ENCODE data around the gene NTNG2. TPM values are rescaled to one million over a fixed set of nuclear protein-coding genes. Genes with fewer than 3 reads are reported as not detected.
"Not testable (repeated sequence)": the region's sequence is repeated elsewhere in the genome, so short reads cannot be mapped to it uniquely, and the experiment has no call there.

The NTNG2 gene
- total RNA-seq, 1 donor from 2014 or later = 4.0 TPM

DNA sequence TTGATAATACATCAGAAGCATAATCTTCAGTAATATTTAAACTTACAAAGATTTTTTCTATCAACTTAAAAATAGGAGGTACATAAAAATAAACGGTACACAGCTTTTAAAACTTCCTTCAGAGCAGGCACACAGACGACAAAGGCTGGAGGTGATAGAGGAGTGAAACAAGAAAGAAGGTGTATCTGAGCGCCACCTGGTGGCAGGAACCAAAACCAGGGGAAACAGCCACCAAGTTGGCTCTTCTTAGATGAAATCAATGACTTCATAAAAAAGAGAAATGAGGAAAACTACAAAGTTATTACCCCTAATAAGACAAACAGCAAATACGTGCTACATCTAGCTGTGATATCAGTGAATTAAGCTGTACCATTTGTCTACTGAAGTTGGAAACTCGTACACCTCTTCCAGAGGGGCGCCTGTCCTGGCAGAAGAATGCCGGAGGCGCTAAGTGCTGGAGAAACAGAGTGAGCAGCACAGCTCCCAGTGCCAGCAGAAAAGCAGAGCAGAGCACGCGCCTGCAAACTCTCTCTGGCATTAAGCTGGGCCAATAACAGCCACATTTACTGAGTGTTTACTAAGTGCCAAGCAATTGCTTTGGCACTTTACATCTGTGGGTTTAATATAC lies 107.0 kb downstream of the NTNG2 start:
- Mint-ChIP-seq H3K4me1 (ENCODE audit: unreplicated experiment) (no peaks in the 10 kb centered on the region), H3K27me3 (no peaks in the 10 kb centered on the region), H3K27ac (peak overlapping the region; percentile 80), H3K36me3 (peaks cover 26% of the 10 kb centered on the region), H3K4me3 (no peak overlapping the region), H3K9me3 (no peaks in the 10 kb centered on the region)
- DNase-seq (ENCODE audit: extremely low spot score, unreplicated experiment) = peak; percentile 75
- TF ChIP-seq, protein P1, sequence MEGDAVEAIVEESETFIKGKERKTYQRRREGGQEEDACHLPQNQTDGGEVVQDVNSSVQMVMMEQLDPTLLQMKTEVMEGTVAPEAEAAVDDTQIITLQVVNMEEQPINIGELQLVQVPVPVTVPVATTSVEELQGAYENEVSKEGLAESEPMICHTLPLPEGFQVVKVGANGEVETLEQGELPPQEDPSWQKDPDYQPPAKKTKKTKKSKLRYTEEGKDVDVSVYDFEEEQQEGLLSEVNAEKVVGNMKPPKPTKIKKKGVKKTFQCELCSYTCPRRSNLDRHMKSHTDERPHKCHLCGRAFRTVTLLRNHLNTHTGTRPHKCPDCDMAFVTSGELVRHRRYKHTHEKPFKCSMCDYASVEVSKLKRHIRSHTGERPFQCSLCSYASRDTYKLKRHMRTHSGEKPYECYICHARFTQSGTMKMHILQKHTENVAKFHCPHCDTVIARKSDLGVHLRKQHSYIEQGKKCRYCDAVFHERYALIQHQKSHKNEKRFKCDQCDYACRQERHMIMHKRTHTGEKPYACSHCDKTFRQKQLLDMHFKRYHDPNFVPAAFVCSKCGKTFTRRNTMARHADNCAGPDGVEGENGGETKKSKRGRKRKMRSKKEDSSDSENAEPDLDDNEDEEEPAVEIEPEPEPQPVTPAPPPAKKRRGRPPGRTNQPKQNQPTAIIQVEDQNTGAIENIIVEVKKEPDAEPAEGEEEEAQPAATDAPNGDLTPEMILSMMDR (conservative IDR thresholded peaks at IDR 0.05) = peak; percentile 98

DNA sequence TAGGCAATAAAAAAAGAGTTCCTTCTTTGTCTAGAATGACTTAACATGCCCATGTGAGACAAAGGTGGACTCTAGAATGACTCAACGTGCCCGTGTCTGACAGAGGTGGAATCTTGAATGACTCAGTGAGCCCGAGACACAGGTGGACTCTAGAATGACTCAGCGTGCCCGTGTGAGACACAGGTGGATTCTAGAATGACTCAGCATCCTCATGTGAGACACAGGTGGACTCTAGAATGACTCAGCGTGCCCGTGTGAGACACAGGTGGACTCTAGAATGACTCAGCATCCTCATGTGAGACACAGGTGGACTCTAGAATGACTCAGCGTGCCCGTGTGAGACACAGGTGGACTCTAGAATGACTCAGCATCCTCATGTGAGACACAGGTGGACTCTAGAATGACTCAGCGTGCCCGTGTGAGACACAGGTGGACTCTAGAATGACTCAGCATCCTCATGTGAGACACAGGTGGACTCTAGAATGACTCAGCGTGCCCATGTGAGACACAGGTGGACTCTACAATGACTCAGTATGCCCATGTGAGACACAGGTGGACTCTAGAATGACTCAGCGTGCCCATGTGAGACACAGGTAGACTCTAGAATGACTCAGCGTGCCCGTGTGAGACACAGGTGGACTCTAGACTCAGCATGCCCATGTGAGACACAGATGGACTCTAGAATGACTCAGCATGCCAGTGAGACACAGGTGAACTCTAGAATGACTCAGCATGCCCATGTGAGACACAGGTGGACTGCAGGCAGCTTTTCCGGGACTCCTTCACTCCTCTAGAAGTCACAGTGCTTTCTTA lies 108.1 kb downstream of the NTNG2 start:
- H3K27me3 Mint-ChIP-seq; H3K9me3 Mint-ChIP-seq; H3K4me3 Mint-ChIP-seq; H3K4me1 Mint-ChIP-seq (ENCODE audit: unreplicated experiment): not testable (repeated sequence)
- peak overlapping the region; percentile 58 for H3K27ac Mint-ChIP-seq
- H3K36me3 Mint-ChIP-seq = peaks cover 26% of the 10 kb centered on the region
- DNase-seq (ENCODE audit: extremely low spot score, unreplicated experiment) = peak; percentile 8

DNA sequence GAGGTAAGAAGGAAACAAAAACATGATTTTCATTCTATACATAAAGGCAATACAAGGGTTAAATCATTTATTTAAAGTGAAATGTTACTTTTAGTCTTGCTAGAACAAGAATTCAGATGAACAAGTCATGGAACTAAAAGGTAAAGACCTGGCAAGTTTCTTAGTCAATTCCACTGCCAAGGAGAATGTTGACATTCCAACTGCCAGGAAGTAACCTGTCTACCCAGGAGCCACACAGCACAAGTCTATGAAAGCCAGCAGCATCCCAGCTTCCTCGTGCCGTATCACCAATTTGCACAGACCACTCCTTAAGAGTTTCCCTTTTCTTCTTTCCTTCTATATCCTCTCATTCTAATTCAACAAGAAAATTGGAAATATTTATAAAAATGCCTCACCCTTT lies 113.0 kb downstream of the NTNG2 start:
- no peak for DNase-seq (ENCODE audit: extremely low spot score, unreplicated experiment)
- H3K4me3 Mint-ChIP-seq = no peak overlapping the region
- no peaks in the 10 kb centered on the region for H3K4me1 Mint-ChIP-seq (ENCODE audit: unreplicated experiment)
- H3K27me3 Mint-ChIP-seq = no peaks in the 10 kb centered on the region
- no peak overlapping the region for H3K27ac Mint-ChIP-seq
- TF ChIP-seq, protein P1 (conservative IDR thresholded peaks at IDR 0.05) = no peak
- H3K9me3 Mint-ChIP-seq = no peaks in the 10 kb centered on the region
- H3K36me3 Mint-ChIP-seq = peaks cover 41% of the 10 kb centered on the region

DNA sequence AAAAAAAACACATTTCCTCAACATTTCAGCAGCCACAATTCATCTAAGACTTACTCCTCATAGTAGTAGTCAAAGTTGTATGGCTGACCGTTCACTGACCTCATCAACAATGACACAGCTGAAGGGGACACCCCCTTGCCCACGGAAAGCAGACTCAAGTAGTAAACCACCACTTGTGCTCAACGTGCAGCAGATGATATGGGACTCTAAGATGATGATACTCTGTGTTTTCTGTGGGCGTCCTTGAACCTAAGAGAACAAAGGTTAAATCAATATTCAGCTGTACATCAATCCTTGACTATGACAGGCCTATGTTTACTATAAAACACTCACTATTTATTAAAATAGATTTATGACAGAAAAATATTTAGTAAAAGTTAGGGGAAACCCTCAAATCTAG lies 121.3 kb downstream of the NTNG2 start:
- Mint-ChIP-seq H3K27me3 (no peaks in the 10 kb centered on the region), H3K27ac (no peak overlapping the region), H3K36me3 (peaks cover 31% of the 10 kb centered on the region), H3K4me3 (no peak overlapping the region), H3K4me1 (ENCODE audit: unreplicated experiment) (no peaks in the 10 kb centered on the region), H3K9me3 (no peaks in the 10 kb centered on the region)
- TF ChIP-seq, protein P1 (conservative IDR thresholded peaks at IDR 0.05) = no peak
- no peak for DNase-seq (ENCODE audit: extremely low spot score, unreplicated experiment)

DNA sequence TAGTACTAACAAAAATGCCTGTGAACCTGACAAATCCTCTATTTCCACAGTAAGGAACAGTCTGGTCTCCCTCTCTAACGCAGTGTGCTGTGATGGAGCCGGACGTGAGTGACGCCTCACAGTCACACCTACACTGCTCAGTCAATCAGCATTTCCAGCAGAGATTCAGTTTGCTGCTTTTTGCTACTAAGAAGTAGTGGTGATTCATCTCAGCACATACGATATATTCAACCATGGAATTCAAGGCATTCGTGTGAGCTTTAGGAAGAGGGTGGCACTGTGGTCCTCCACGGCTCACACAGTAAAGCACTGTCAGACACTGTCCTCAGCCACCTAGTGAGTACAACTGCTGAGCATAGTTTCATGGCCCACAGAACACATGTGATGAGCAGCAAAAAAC lies 122.0 kb downstream of the NTNG2 start:
- Mint-ChIP-seq H3K27ac (no peak overlapping the region), H3K27me3 (no peaks in the 10 kb centered on the region), H3K9me3 (no peaks in the 10 kb centered on the region), H3K36me3 (peaks cover 31% of the 10 kb centered on the region), H3K4me3 (no peak overlapping the region), H3K4me1 (ENCODE audit: unreplicated experiment) (no peaks in the 10 kb centered on the region)
- DNase-seq (ENCODE audit: extremely low spot score, unreplicated experiment) = no peak
- TF ChIP-seq, protein P1 (conservative IDR thresholded peaks at IDR 0.05) = no peak

DNA sequence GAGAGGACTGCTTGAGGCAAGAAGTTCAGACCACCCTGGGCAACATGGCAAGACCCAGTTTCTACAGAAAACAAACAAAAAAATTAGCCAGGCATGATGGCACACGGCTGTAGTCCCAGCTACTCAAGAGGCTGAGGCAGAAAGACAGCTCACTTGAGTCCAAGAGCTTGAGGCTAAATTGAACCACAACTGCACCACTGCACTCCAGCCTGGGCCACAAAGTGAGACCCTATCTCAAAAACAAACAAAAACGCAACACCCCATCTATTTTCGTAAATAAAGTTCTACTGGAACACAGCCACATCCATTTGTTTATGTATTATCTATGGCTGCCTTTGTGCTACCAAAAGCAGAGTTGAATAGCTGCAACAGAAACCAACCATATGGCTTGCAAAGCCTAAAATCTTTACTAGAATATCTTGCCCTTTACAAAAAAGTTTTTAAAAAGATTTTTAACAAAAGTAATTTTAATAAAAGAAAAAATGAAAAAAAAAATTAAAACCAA lies 125.5 kb downstream of the NTNG2 start:
- TF ChIP-seq, protein P1 (conservative IDR thresholded peaks at IDR 0.05) = no peak
- no peaks in the 10 kb centered on the region for H3K27me3 Mint-ChIP-seq
- H3K27ac Mint-ChIP-seq = no peak overlapping the region

More for the DNA sequence above, 125.5 kb downstream of the NTNG2 start:
- no peak overlapping the region for H3K4me3 Mint-ChIP-seq
- DNase-seq (ENCODE audit: extremely low spot score, unreplicated experiment) = no peak
- peaks cover 4% of the 10 kb centered on the region for H3K4me1 Mint-ChIP-seq (ENCODE audit: unreplicated experiment)
- H3K36me3 Mint-ChIP-seq = peaks cover 22% of the 10 kb centered on the region
- no peaks in the 10 kb centered on the region for H3K9me3 Mint-ChIP-seq

All from type B pancreatic cell (in vitro differentiated cells).